GM12891 (cell line): ENCODE results near the gene TP53BP2.
"Not testable (repeated sequence)": the region's sequence is repeated elsewhere in the genome, so short reads cannot be mapped to it uniquely, and the experiment has no call there.

ENCODE experiments used
- DNase-seq: peaks from one replicate; pipeline ENCODE4 v3.0.0; 2011; ENCODE audit warnings: low spot score; ENCODE audit not compliant: insufficient read length
- FAIRE-seq: peaks from 2 replicates; lab custom pipeline; 2011; peaks lifted over from hg19 to GRCh38; lab: Jason Lieb, UNC
- PAX5 ChIP-seq: IDR thresholded peaks from 2 replicates; pipeline ENCODE4 v1.6.1; 2011; ENCODE audit warnings: low read length, moderate library complexity, mild to moderate bottlenecking; ENCODE audit not compliant: insufficient read depth, severe bottlenecking
- POLR2A ChIP-seq: IDR thresholded peaks from 2 replicates; pipeline ENCODE4 v1.6.1; 2011; ENCODE audit warnings: low read depth, low read length, control low read depth
- POLR2AphosphoS5 ChIP-seq: IDR thresholded peaks from 2 replicates; pipeline ENCODE4 v1.6.1; 2011; ENCODE audit warnings: low read depth, low read length, control low read depth
- POU2F2 ChIP-seq: IDR thresholded peaks from 2 replicates; pipeline ENCODE4 v1.6.1; 2011; ENCODE audit warnings: low read depth, mild to moderate bottlenecking, control low read depth, low read length, moderate library complexity
- SPI1 ChIP-seq: IDR thresholded peaks from 2 replicates; pipeline ENCODE4 v1.6.1; 2011; ENCODE audit warnings: low read depth, low read length, control low read depth
- TAF1 ChIP-seq: IDR thresholded peaks from 2 replicates; pipeline ENCODE4 v1.6.1; 2011; ENCODE audit warnings: low read depth, low read length, control low read depth

TP53BP2 gene

DNA sequence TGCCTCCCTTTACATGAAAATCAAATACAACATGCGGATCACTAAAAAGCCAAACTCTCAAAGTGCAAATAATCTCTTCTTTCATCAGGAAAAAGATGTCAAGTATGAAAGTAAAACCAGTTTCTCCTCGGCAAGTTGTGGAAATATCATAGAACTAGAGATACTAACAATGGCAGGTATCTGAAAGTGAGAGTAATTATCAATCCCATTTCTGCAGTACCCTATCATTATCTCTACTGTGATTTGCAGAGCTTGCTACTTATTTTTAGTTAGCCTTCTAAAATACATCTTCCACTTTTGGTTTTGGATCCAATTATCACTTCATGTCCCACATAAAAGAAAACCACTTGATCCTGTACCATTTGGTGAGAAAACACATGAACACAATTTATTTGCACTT, 3.0 kb downstream of the TP53BP2 start:
- TF ChIP-seq TAF1, result no peak
- TF ChIP-seq POLR2AphosphoS5, result no peak
- TF ChIP-seq POLR2A, result no peak
- no peak for TF ChIP-seq POU2F2
- no peak for TF ChIP-seq SPI1
- FAIRE-seq (no peak), DNase-seq (no peak)

DNA sequence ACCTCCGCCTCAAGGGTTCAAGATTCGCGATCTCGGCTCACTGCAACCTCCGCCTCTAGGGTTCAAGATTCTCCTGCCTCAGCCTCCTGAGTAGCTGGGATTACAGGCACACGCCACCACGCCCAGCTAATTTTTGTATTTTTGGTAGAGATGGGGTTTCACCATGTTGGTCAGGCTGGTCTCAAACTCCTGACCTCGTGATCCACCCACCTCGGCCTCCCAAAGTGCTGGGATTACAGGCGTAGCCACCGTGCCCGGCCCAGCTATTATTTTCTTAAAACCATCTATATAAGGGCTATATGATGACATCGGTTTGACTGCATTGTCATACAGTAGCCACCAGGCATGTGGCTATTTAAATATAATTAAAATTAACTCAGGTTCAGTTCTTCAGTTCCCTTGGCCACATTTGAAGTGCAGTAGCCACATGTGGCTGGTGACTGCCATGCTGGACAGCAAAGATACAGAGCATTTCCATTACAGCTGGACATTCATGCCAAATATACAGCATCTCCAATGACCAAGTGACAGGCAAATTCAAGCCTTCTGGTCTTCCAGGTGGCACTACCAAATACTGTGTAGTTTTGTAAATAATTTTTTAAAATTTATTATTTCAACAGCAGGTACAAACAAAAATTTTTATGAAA, 3.6 kb downstream of the TP53BP2 start:
- not testable (repeated sequence) for FAIRE-seq, DNase-seq

- DNase-seq, result no peak
- no peak for TF ChIP-seq PAX5
- TF ChIP-seq POU2F2, result no peak
- no peak for TF ChIP-seq TAF1
- no peak for TF ChIP-seq POLR2A
- no peak for TF ChIP-seq POLR2AphosphoS5
- no peak for TF ChIP-seq SPI1
- FAIRE-seq, result no peak
These were observed 5.5 kb downstream of the TP53BP2 start for GRCh38 chr1:223840254-223840653.

GRCh38 chr1:223838125-223838854, 7.5 kb downstream of the TP53BP2 start:
- DNase-seq (no peak), FAIRE-seq (peak; percentile 45)
- no peak for TF ChIP-seq SPI1
- no peak for TF ChIP-seq POU2F2
- TF ChIP-seq POLR2AphosphoS5, result no peak
- no peak for TF ChIP-seq TAF1
- TF ChIP-seq POLR2A, result no peak
- TF ChIP-seq PAX5, result no peak

- DNase-seq, result no peak
- TF ChIP-seq PAX5 (no peak), SPI1 (no peak), POLR2AphosphoS5 (no peak), POU2F2 (no peak), POLR2A (no peak), TAF1 (no peak)
- FAIRE-seq, result no peak
These were observed 8.1 kb downstream of the TP53BP2 start for GRCh38 chr1:223837687-223838086.

GRCh38 chr1:223837206-223837605, 8.5 kb downstream of the TP53BP2 start:
- no peak for FAIRE-seq
- DNase-seq, result no peak
- no peak for TF ChIP-seq PAX5
- no peak for TF ChIP-seq TAF1
- TF ChIP-seq POLR2A, result no peak
- TF ChIP-seq POLR2AphosphoS5, result no peak

GRCh38 chr1:223836586-223836985, 9.2 kb downstream of the TP53BP2 start:
- no peak for FAIRE-seq

DNA sequence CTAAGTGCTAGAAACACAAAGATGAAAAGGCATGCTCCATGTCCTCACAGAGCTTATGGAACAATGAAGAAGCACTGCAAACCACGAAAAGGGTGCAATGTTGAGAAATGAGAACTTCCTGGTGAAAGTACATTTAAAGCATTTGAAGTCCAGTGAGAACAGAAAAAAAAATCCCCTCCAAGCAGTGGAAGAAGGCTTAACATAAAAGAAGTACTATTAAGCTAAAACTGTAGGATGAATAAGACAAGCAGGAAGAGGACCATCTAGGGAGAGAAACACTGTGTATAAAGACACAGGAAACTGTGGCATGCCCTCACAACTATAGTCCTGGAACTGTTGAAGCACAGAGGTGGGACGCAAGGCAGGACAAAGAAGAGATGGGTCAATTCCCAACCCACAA, 10.0 kb downstream of the TP53BP2 start:
- FAIRE-seq, result peak; percentile 20
- no peak for DNase-seq
- TF ChIP-seq POLR2AphosphoS5 (no peak), SPI1 (no peak), TAF1 (no peak), POLR2A (no peak), PAX5 (no peak), POU2F2 (no peak)

More at GRCh38 chr1:223836586-223836985, 9.2 kb downstream of the TP53BP2 start:
- TF ChIP-seq TAF1 (no peak), POLR2A (no peak), POLR2AphosphoS5 (no peak), PAX5 (no peak), SPI1 (no peak), POU2F2 (no peak)
- no peak for DNase-seq

DNA sequence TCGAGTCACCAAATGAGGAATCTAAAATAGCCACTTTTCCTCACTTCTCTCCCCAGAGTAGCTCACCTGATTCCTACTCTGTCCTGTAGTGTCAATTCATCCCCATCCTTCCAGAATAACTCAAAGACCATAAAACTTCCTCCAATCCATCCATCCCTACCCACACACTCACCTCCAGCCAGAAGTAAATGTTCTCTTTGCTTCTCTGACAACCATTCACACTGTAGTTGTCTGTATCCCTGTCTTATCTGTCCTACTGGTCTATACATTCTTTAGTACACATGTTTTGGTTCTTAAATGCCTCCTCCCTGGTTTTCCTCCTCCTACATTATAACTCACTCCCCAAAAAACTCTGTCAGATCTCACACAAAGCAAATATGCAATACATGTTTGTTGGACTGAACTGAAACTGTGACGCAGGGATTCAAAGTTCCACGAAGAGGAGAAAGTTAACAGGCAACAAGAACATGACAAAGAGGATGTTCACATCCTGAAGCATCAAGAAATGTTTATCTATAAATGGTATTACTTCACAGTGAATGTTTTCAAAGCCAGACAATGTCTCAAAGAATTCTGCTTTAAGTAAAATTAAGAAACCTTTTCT, 11.0 kb downstream of the TP53BP2 start:
- DNase-seq, result no peak
- TF ChIP-seq SPI1 (no peak), POU2F2 (no peak), POLR2AphosphoS5 (no peak), POLR2A (no peak)
- no peak for FAIRE-seq

DNA sequence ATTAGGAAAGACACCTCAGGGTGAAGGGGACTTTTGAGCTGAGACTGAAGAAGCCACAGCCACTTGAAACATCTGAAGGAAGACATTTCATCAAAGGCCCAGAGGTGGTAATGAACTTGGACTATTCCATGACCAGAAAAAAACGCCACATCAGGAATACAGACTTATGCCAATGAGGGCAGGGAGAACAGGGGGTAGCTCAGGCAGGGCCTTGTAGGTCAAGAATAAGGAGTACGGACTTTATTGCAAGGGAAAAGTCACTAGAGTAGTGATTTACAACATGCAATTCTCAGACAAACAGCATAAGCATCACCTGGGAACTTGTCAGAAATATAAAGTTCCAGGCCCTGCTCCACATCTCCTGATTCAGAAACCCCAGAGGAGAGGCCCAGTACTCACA, 11.8 kb downstream of the TP53BP2 start:
- FAIRE-seq (no peak), DNase-seq (no peak)
- no peak for TF ChIP-seq POU2F2
- no peak for TF ChIP-seq POLR2A
- TF ChIP-seq SPI1, result no peak
- TF ChIP-seq TAF1, result no peak
- no peak for TF ChIP-seq POLR2AphosphoS5
- TF ChIP-seq PAX5, result no peak
